NCI-H2227 treated with DMSO at 0.1 percent for 48 hours (cell line): ENCODE results near the gene DQX1.
"Not testable (repeated sequence)": the region's sequence is repeated elsewhere in the genome, so short reads cannot be mapped to it uniquely, and the experiment has no call there.

Experiments used
- DNase-seq: peaks from one replicate; lab custom pipeline; 2025; lab: John Stamatoyannopoulos, UW

The DQX1 gene

GRCh38 chr2:74496997-74497776 is 28.8 kb downstream of the DQX1 start:
- no peak for DNase-seq

GRCh38 chr2:74495440-74495839 is 30.6 kb downstream of the DQX1 start:
- no peak for DNase-seq

DNA sequence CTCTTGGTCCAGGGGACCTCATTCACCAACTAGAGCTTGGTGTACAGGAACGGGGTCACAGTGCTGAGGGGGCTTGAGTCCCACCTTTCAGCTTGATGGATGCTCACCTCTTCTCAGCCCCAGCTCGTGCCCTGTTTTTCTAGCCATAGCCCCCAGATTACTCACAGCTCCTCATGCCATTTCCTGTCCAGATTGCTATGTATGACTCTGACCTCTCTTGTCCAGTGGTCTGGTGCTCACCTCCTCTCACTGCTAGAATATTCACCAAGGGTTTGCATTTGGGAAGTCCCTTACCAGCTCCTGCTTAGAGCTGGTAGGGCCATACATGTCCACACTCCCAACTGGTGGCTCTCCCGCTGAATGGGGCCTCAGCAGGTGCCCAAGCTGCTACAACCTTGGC is 32.5 kb downstream of the DQX1 start:
- DNase-seq, result no peak

DNA sequence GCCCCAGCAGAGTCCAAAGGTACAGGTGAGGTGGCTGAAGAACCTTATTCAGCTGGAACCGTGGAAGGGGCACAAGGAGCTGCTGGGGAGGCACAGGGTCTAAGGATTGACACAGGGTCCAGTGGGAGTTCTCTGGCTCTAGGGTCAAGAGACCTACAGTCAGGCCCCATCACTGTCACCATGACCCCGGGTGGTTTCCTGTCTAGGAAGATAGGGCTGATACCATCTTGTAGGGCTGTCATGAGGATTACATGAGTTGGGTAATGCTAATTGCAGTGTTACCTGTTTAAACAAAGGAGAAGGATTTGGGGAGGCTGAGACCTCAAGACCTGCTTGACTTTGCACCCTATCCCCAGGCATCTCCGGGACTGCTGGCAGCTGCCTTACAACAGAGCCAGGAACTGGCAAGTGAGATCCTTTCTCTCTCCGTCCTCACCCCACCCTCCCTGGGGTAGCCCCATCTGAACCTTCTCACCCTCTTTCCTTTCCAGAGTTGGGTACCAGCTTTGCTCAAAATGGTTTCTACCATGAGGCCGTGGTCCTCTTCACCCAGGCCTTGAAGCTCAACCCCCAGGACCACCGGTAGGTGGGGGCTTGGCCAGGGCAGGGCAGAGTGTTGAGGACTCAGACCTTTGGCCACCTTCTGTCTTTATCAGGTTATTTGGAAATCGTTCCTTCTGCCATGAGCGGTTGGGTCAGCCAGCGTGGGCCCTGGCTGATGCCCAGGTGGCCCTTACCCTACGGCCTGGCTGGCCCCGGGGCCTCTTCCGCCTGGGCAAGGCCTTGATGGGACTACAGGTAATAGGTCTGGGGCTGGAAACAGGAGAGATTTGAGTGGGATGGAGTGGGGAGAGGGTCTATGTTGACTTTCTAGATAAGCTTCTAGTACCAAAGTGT is 34.1 kb downstream of the DQX1 start:
- DNase-seq, result no peak

GRCh38 chr2:74489906-74490305 is 36.1 kb downstream of the DQX1 start:
- no peak for DNase-seq

DNA sequence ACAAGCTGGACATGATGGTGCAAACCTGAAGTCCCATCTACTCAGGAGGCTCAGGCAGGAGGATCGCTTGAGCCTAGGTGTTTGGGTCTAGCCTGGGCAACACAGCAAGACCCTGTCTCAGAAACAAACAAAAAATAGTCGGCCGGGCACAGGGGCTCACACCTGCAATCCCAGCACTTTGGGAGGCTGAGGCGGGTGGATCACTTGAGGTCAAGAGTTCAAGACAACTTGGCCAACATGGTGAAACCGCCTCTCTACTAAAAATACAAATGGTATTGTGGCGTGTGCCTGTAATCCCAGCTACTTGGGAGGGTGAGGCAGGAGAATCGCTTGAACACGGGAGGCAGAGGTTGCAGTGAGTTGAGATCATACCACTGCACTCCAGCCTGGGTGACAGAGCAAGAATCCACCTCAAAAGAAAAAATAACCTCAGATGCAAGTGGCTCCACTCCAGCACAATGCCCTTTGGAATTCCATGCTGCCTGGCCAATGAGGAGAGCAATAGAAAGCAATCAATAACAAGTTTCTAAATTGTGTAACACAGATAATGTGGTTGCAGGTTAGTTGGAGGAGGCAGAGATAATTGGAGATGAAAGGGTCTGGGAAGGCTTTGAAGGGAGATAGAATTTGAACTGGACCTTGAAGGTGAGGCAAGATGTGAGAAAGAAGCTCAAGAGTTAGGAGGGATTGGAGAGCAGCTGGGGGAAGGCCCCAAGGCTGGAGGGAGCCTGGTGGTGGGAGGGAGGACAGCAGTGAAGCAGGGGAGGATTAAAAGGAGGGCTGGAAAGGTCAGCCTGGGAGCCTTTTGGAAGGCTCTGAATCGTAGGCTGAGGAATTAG is 37.2 kb downstream of the DQX1 start:
- no peak for DNase-seq

DNA sequence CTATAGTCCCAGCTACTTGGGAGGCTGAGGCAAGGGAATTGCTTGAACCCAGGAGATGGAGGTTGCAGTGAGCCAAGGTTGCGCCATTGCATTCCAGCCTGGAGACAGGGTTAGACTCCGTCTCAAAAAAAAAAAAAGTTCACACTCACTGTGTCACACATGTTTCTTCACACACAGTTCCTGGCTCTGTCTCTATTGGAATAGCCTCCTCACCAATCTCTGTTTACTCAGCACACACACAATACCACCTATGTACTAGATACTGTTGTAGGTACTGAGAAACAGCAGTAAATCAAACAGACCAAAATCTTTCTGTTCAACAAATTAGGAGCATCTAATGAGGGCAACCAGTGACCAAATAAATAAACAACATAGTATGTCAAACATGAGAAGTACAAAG is 39.9 kb downstream of the DQX1 start:
- DNase-seq, result no peak

GRCh38 chr2:74483675-74484164 is 42.3 kb downstream of the DQX1 start:
- DNase-seq, result not testable (repeated sequence)

DNA sequence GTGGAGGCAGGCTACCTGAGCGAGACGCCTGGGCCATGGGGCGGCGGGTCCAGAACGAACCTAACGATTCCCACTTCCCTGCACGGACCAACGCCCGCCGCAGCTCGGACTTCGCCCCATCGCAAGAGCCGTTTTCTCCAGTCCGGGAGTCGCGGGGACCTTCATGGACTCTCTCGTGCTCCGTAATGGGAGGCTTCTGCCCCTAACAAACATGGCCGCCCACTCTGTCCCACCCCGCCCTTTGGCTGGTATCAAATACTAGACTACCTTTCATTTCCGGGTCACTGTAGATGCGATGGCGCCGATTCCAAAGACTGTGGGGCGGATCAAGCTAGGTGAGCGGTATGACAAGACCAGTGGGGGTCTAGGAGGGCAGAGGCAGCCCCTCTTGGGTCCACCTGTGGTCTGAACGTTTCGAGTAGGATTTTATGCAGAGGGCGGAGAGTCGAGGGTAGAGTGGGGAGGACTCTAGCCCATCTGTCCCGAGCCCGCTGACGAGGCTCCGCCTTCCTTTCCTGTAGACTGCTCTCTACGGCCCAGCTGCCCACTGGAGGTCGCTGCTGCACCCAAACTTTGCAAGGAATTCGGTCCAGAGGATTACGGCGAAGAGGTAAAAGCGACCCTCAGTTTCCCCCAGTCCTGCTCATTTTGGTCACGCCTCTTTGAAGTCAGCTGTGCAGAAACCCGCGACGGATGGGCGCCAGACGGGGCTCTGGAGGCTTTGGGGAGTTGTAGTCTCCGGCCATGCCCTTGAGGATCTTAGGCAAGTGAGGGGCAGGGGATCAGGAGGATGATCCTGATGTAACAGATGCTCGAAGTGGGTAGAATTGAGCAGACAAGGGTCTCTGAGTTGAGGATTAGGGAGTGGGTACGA is 43.0 kb downstream of the DQX1 start, which contains the start of the genes CCDC142 and TTC31:
TSS of gene CCDC142 (minus strand) at position 198 of the 874 bp plus-strand sequence. CDS start at position 37, 161 bp downstream.
TSS of gene TTC31 (plus strand) at position 281 of the 874 bp plus-strand sequence. CDS start at position 296, 15 bp downstream.
- peak; percentile 99 for DNase-seq

GRCh38 chr2:74481961-74482800 is 43.9 kb downstream of the DQX1 start:
- DNase-seq, result peak; percentile 64

DNA sequence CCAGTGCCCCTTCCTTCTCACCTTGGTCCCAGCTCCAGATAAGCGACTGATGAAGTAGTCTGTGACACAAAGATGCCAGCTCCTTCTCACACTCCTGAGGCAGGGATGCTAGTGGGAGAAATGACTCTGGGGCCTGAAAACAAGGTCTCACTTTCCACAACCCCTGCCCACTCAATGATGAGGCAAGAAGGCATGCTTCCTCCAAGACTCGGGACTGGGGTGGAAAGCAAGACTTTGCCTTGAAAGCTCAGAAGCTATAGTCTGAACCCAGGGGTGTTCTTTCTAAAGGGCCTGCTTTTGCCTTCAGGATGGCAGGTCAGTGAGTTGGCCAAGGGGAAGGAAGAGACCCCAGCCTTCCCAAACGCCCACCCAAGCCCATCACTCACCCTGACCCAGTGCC is 44.6 kb downstream of the DQX1 start:
- no peak for DNase-seq

- DNase-seq, result no peak
Measured at GRCh38 chr2:74474899-74475298, 51.1 kb downstream of the DQX1 start.

GRCh38 chr2:74474481-74474880 is 51.5 kb downstream of the DQX1 start:
- no peak for DNase-seq

GRCh38 chr2:74472945-74473258 is 53.1 kb downstream of the DQX1 start:
- DNase-seq, result peak; percentile 73

DNA sequence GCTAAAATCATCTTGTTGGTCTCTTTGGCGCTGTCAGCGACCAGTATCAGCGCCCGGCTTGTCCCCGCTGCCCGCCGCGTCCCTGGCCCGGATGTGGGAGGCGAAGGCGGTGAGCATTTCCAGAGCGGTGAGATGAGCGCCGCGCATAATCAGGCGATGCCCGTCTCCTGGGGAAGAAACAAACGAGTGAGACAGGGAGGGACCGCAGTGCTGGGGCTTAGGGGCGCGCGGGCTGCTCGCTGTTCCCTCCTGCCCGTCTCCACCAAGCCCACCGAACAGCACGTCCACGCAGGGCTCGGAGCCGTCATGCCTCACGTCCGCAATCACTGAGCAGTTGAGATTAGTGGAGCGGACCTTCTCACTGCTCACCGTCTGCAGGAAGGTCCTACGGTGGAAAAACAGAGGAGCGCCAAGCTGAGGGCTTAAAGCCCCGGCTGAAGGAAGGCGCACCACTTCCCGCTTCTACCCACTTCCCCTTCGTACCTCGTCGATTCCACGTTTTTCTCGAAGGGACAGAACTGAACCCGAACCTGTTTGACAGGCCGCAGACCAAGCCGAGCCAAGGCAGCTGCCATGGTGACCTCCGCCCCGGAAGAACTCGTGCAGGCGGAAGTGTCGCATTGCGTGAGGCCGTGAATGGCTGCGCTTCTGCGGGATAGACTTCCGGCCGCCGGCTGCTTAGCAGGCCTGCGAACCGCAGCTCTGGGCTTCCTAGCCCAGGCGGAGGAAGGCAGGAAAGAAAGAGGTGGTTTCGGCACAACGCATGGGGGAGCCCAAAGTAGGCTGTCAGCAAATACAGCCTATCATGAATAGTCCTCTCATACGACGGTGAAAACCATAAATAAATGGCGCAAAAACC is 53.7 kb downstream of the DQX1 start, which contains the start of gene MRPL53:
TSS of gene MRPL53 (minus strand) at position 595 of the 859 bp plus-strand sequence. CDS start at position 575, 20 bp downstream.
- DNase-seq, result peak; percentile 87

GRCh38 chr2:74471332-74472065 is 54.5 kb downstream of the DQX1 start:
- no peak for DNase-seq

DNA sequence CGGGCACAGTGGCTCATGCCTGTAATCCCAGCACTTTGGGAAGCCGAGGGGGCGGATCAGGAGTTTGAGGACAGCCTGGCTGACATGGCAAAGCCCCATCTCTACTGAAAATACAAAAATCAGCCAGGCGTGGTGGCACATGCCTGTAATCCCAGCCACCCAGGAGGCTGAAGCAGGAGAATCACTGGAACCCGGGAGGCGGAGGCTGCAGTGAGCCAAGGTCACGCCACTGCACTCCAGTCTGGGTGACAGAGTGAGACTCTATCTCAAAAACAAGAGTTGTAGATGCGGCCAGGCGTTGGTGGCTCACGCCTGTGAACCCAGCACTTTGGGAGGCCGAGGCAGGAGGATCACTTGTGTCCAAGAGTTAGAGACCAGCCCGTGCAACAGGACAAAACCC is 55.3 kb downstream of the DQX1 start:
- DNase-seq, result not testable (repeated sequence)
